Loucy (cell line): ENCODE measurements around the gene CD9.

Source experiments
- H2AFZ ChIP-seq: fragments of 200-600 bp; sonication (generic); 2 replicates; pipeline ENCODE4 v1.6.0; 2016; ENCODE audit warnings: antibody characterized with exemption, mild to moderate bottlenecking, low read length, moderate library complexity
- H3F3A ChIP-seq: fragments of 200-600 bp; 2 replicates; pipeline ENCODE4 v1.6.0; 2016; ENCODE audit warnings: antibody characterized with exemption, low read depth, mild to moderate bottlenecking
- H3K27me3 ChIP-seq: fragments of 200-600 bp; sonication (generic); 2 replicates; pipeline ENCODE4 v1.6.1; 2014; ENCODE audit warnings: low read length, mild to moderate bottlenecking; ENCODE audit not compliant: insufficient read depth, poor library complexity, severe bottlenecking
- H3K36me3 ChIP-seq: fragments of 200-600 bp; sonication (generic); 2 replicates; pipeline ENCODE4 v1.6.1; 2016; ENCODE audit warnings: low read length; ENCODE audit not compliant: insufficient read depth
- H3K4me1 ChIP-seq: fragments of 200-600 bp; sonication (generic); 2 replicates; pipeline ENCODE4 v1.5.1; 2014; ENCODE audit warnings: low read length, mild to moderate bottlenecking; ENCODE audit not compliant: insufficient read depth, poor library complexity, severe bottlenecking
- H3K4me2 ChIP-seq: fragments of 200-600 bp; sonication (generic); 2 replicates; pipeline ENCODE4 v1.6.0; 2014; ENCODE audit warnings: antibody characterized with exemption, low read length, low read depth, mild to moderate bottlenecking; ENCODE audit not compliant: poor library complexity, severe bottlenecking
- H3K4me3 ChIP-seq: fragments of 200-600 bp; sonication (generic); 2 replicates; pipeline ENCODE4 v1.5.1; 2014; ENCODE audit warnings: low read length, mild to moderate bottlenecking, mixed read lengths; ENCODE audit not compliant: poor library complexity, severe bottlenecking
- H3K79me2 ChIP-seq: fragments of 200-600 bp; sonication (generic); 2 replicates; pipeline ENCODE4 v1.6.1; 2014; ENCODE audit warnings: low read length; ENCODE audit not compliant: insufficient read depth
- H3K9ac ChIP-seq: fragments of 200-600 bp; sonication (generic); 2 replicates; pipeline ENCODE4 v1.6.0; 2014; ENCODE audit warnings: mild to moderate bottlenecking, low read depth, low read length, moderate library complexity; ENCODE audit not compliant: poor library complexity, severe bottlenecking
- H3K9me2 ChIP-seq: fragments of 200-600 bp; sonication (generic); replicated peaks from 2 replicates; pipeline ENCODE4 v1.6.1; 2016; ENCODE audit warnings: low read depth, low read length, mixed read lengths
- H3K9me3 ChIP-seq: fragments of 200-600 bp; sonication (generic); 2 replicates; pipeline ENCODE4 v1.6.1; 2014; ENCODE audit warnings: mild to moderate bottlenecking, antibody characterized with exemption, low read length, low read depth; ENCODE audit not compliant: insufficient read depth
- H4K20me1 ChIP-seq: fragments of 200-600 bp; sonication (generic); 2 replicates; pipeline ENCODE4 v1.6.0; 2014; ENCODE audit warnings: antibody characterized with exemption, low read length, mild to moderate bottlenecking; ENCODE audit not compliant: insufficient read depth, poor library complexity, severe bottlenecking
- CTCF ChIP-seq: fragments of 200-600 bp; sonication (generic); conservative IDR thresholded peaks from 2 replicates; pipeline ENCODE4 v1.5.1; 2014; ENCODE audit warnings: mild to moderate bottlenecking, antibody characterized with exemption, low read length
- EZH2phosphoT487 ChIP-seq: fragments of 200-600 bp; IDR thresholded peaks from 2 replicates; pipeline ENCODE4 v1.6.1; 2018; ENCODE audit warnings: antibody characterized with exemption, mild to moderate bottlenecking, moderate library complexity, borderline replicate concordance

The CD9 gene

GRCh38 chr12:6231359-6232268 lies 31.4 kb downstream of the CD9 start:
- Histone ChIP-seq H2AFZ (no peak overlapping the region), H3K4me1 (peaks cover 39% of the 10 kb centered on the region), H4K20me1 (no peaks in the 10 kb centered on the region), H3K4me3 (peak overlapping the region; percentile 23), H3K27me3 (no peaks in the 10 kb centered on the region), H3F3A (no peaks in the 10 kb centered on the region), H3K36me3 (no peaks in the 10 kb centered on the region), H3K4me2 (peak overlapping the region; percentile 51), H3K9me3 (no peaks in the 10 kb centered on the region), H3K9ac (peak overlapping the region; percentile 45), H3K9me2 (no peaks in the 10 kb centered on the region), H3K79me2 (no peaks in the 10 kb centered on the region)
- TF ChIP-seq CTCF (no peak), EZH2phosphoT487 (no peak)

- Histone ChIP-seq H3K79me2 (no peaks in the 10 kb centered on the region), H2AFZ (peak overlapping the region; percentile 25; the same call in 1 of the 2 replicates), H3K36me3 (no peaks in the 10 kb centered on the region), H3K9ac (no peak overlapping the region), H3K4me3 (no peak overlapping the region), H3K4me1 (peaks cover 39% of the 10 kb centered on the region), H3K9me3 (no peaks in the 10 kb centered on the region), H3K4me2 (no peak overlapping the region), H3K9me2 (no peaks in the 10 kb centered on the region), H4K20me1 (no peaks in the 10 kb centered on the region), H3F3A (no peaks in the 10 kb centered on the region), H3K27me3 (no peaks in the 10 kb centered on the region)
- TF ChIP-seq CTCF = peak; percentile 72
- no peak for TF ChIP-seq EZH2phosphoT487
These were observed 33.1 kb downstream of the CD9 start for GRCh38 chr12:6233121-6233971.

- no peaks in the 10 kb centered on the region for H3K36me3 ChIP-seq
- no peak overlapping the region for H3K4me3 ChIP-seq
- H3K27me3 ChIP-seq = no peaks in the 10 kb centered on the region
- no peaks in the 10 kb centered on the region for H3K9me2 ChIP-seq
- H3K9ac ChIP-seq = no peak overlapping the region
- peaks cover 39% of the 10 kb centered on the region for H3K4me1 ChIP-seq
- H3K4me2 ChIP-seq = no peak overlapping the region
- peak overlapping the region; percentile 25; the same call in 1 of the 2 replicates for H2AFZ ChIP-seq
- no peaks in the 10 kb centered on the region for H4K20me1 ChIP-seq
- TF ChIP-seq CTCF = no peak
- no peak for TF ChIP-seq EZH2phosphoT487
- no peaks in the 10 kb centered on the region for H3K9me3 ChIP-seq
- H3K79me2 ChIP-seq = no peaks in the 10 kb centered on the region
- no peaks in the 10 kb centered on the region for H3F3A ChIP-seq
These were observed 34.0 kb downstream of the CD9 start for GRCh38 chr12:6234214-6234613.
